HepG2 (cell line): ENCODE measurements around the gene PLCG2.

Experiments
- DNMT1 ChIP-seq: sonication (generic); formaldehyde crosslinking; IDR thresholded peaks from 2 replicates; pipeline ENCODE4 v1.5.1; 2020; ENCODE audit warnings: mild to moderate bottlenecking, missing genetic modification reagents
- EED ChIP-seq: sonication (generic); formaldehyde crosslinking; IDR thresholded peaks from 2 replicates; pipeline ENCODE4 v1.5.0; 2020; ENCODE audit warnings: mild to moderate bottlenecking, missing genetic modification reagents
- EP300 ChIP-seq, 3 experiments: sonication (generic) in 1 of 3; formaldehyde crosslinking in 1 of 3; IDR thresholded peaks; 2 replicates each; pipeline versions ENCODE4 v1.5.1 to v1.6.1; 2011 to 2020; ENCODE audit warnings: low read depth in 2 of 3, low read length in 2 of 3, borderline replicate concordance in 1 of 3, improper control_type of control experiment in 1 of 3, mild to moderate bottlenecking in 1 of 3, missing genetic modification reagents in 1 of 3, moderate library complexity in 1 of 3
- HMG20A ChIP-seq: IDR thresholded peaks from 2 replicates; pipeline ENCODE4 v1.6.1; 2016; ENCODE audit warnings: borderline replicate concordance
- SIN3A ChIP-seq: IDR thresholded peaks from 2 replicates; pipeline ENCODE4 v1.6.1; 2011; ENCODE audit warnings: low read depth, mild to moderate bottlenecking, control low read depth, low read length, borderline replicate concordance
- TAF1 ChIP-seq: sonication (generic); formaldehyde crosslinking; IDR thresholded peaks from 2 replicates; pipeline ENCODE4 v1.4.0; 2020; ENCODE audit warnings: missing genetic modification reagents
- TBL1XR1 ChIP-seq: fragments of 150-350 bp; IDR thresholded peaks from 2 replicates; pipeline ENCODE4 v1.6.1; 2014; ENCODE audit warnings: borderline replicate concordance, low read length; ENCODE audit not compliant: partially characterized antibody
- TFDP1 ChIP-seq: IDR thresholded peaks from 2 replicates; pipeline ENCODE4 v1.6.1; 2016; ENCODE audit warnings: missing compliant biosample characterization, missing genetic modification reagents, borderline replicate concordance
- ZHX1 ChIP-seq: sonication (generic); formaldehyde crosslinking; IDR thresholded peaks from 2 replicates; pipeline ENCODE4 v1.8.1; 2022; ENCODE audit warnings: low read depth, mild to moderate bottlenecking, missing genetic modification reagents
- TF ChIP-seq, protein P1 (sequence below): sonication (generic); formaldehyde crosslinking; IDR thresholded peaks from 2 replicates; pipeline ENCODE4 v1.4.0; 2020; ENCODE audit warnings: missing genetic modification reagents
- TF ChIP-seq, protein P2 (sequence below): sonication (generic); formaldehyde crosslinking; IDR thresholded peaks from 2 replicates; pipeline ENCODE4 v1.4.0; 2020; ENCODE audit warnings: missing genetic modification reagents, mild to moderate bottlenecking, borderline replicate concordance

GRCh38 chr16:81830845-81831540 lies 51.9 kb downstream of the PLCG2 start:
- TF ChIP-seq HMG20A (CRISPR knock-in tag) (no peak), TAF1 (CRISPR knock-in tag) (no peak), EP300 (IDR thresholded peaks at IDR 0.05; ENCODE audit: low read depth in 2 of 2, low read length in 2 of 2) (no peak), EP300 (CRISPR knock-in tag; IDR thresholded peaks at IDR 0.05; ENCODE audit: borderline replicate concordance) (no peak), ZHX1 (no peak), EED (CRISPR knock-in tag) (no peak), TBL1XR1 (no peak), SIN3A (no peak), TFDP1 (CRISPR knock-in tag) (no peak), DNMT1 (CRISPR knock-in tag) (no peak)
- TF ChIP-seq, protein P1, sequence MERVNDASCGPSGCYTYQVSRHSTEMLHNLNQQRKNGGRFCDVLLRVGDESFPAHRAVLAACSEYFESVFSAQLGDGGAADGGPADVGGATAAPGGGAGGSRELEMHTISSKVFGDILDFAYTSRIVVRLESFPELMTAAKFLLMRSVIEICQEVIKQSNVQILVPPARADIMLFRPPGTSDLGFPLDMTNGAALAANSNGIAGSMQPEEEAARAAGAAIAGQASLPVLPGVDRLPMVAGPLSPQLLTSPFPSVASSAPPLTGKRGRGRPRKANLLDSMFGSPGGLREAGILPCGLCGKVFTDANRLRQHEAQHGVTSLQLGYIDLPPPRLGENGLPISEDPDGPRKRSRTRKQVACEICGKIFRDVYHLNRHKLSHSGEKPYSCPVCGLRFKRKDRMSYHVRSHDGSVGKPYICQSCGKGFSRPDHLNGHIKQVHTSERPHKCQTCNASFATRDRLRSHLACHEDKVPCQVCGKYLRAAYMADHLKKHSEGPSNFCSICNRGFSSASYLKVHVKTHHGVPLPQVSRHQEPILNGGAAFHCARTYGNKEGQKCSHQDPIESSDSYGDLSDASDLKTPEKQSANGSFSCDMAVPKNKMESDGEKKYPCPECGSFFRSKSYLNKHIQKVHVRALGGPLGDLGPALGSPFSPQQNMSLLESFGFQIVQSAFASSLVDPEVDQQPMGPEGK (CRISPR knock-in tag): no peak
- TF ChIP-seq, protein P2, sequence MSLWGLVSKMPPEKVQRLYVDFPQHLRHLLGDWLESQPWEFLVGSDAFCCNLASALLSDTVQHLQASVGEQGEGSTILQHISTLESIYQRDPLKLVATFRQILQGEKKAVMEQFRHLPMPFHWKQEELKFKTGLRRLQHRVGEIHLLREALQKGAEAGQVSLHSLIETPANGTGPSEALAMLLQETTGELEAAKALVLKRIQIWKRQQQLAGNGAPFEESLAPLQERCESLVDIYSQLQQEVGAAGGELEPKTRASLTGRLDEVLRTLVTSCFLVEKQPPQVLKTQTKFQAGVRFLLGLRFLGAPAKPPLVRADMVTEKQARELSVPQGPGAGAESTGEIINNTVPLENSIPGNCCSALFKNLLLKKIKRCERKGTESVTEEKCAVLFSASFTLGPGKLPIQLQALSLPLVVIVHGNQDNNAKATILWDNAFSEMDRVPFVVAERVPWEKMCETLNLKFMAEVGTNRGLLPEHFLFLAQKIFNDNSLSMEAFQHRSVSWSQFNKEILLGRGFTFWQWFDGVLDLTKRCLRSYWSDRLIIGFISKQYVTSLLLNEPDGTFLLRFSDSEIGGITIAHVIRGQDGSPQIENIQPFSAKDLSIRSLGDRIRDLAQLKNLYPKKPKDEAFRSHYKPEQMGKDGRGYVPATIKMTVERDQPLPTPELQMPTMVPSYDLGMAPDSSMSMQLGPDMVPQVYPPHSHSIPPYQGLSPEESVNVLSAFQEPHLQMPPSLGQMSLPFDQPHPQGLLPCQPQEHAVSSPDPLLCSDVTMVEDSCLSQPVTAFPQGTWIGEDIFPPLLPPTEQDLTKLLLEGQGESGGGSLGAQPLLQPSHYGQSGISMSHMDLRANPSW (CRISPR knock-in tag): no peak
